ENCODE data around the gene SCARF2. TPM values are rescaled to one million over a fixed set of nuclear protein-coding genes. Genes with fewer than 3 reads are reported as not detected.

SCARF2 gene
- total RNA-seq, 4 donors from 2014 or later: 6.1 to 9.6 (median 8.4) TPM

GRCh38 chr22:20430720-20431510 is 6.7 kb downstream of the SCARF2 start:
- peak in 1 of 2 donors; percentile 87 for DNase-seq (ENCODE audit: low spot score in 2 of 2)
- no peak overlapping the region for H3K4me3 ChIP-seq (ENCODE audit: low read depth, poor library complexity, severe bottlenecking)
- intact Hi-C loops (cut with DNase I; ENCODE audit: low total_unique reads): no loop called here
- no peak for TF ChIP-seq CTCF (IDR thresholded peaks at IDR 0.05)
- TF ChIP-seq POLR2A (IDR thresholded peaks at IDR 0.05): no peak
- WGBS, 2 donors: 31 to 36% methylated on average over 32 to 51 of the region's 94 CpGs

GRCh38 chr22:20430101-20430719 is 7.4 kb downstream of the SCARF2 start:
- H3K4me3 ChIP-seq (ENCODE audit: low read depth, poor library complexity, severe bottlenecking): no peak overlapping the region
- intact Hi-C loops (cut with DNase I; ENCODE audit: low total_unique reads): no loop called here
- WGBS, 2 donors: 42 to 69% methylated on average over 31 of the region's 37 CpGs
- DNase-seq (ENCODE audit: low spot score in 2 of 2): peak in 1 of 2 donors; percentile 86
- TF ChIP-seq POLR2A (IDR thresholded peaks at IDR 0.05) (no peak), CTCF (IDR thresholded peaks at IDR 0.05) (no peak)

GRCh38 chr22:20429254-20430100 is 8.1 kb downstream of the SCARF2 start:
- intact Hi-C loops (cut with DNase I; ENCODE audit: low total_unique reads): no loop called here
- no peak for TF ChIP-seq CTCF (IDR thresholded peaks at IDR 0.05)
- no peak for TF ChIP-seq POLR2A (IDR thresholded peaks at IDR 0.05)
- WGBS, 2 donors: 37 to 61% methylated on average over 55 to 60 of the region's 75 CpGs
- H3K4me3 ChIP-seq (ENCODE audit: low read depth, poor library complexity, severe bottlenecking): peak overlapping the region; percentile 1
- DNase-seq (ENCODE audit: low spot score in 2 of 2): peak in 1 of 2 donors; percentile 91

- 66 to 69% methylated on average over 23 of the region's 23 CpGs for WGBS, 2 donors
- intact Hi-C loops (cut with DNase I; ENCODE audit: low total_unique reads): no loop called here
- no peak for TF ChIP-seq CTCF (IDR thresholded peaks at IDR 0.05)
- no peak for TF ChIP-seq POLR2A (IDR thresholded peaks at IDR 0.05)
- DNase-seq (ENCODE audit: low spot score in 2 of 2): peak in 1 of 2 donors; percentile 82
- no peak overlapping the region for H3K4me3 ChIP-seq (ENCODE audit: low read depth, poor library complexity, severe bottlenecking)
These were observed 8.9 kb downstream of the SCARF2 start for GRCh38 chr22:20428496-20429253.

GRCh38 chr22:20427945-20428417 is 9.6 kb downstream of the SCARF2 start:
- intact Hi-C loops (cut with DNase I; ENCODE audit: low total_unique reads): no loop called here

More at GRCh38 chr22:20427945-20428417, 9.6 kb downstream of the SCARF2 start:
- TF ChIP-seq POLR2A (IDR thresholded peaks at IDR 0.05): no peak
- TF ChIP-seq CTCF (IDR thresholded peaks at IDR 0.05): no peak
- DNase-seq (ENCODE audit: low spot score in 2 of 2): no peak
- no peak overlapping the region for H3K4me3 ChIP-seq (ENCODE audit: low read depth, poor library complexity, severe bottlenecking)
- 95 to 99% methylated on average over 4 of the region's 4 CpGs for WGBS, 2 donors

Measured in lower leg skin (tissue), 4 donors.